Hematopoietic multipotent progenitor cell treated with erythropoietin and hydrocortisone succinate and interleukin-3 and kit ligand, for 4 days (in vitro differentiated cells): ENCODE data around the gene TIPRL.

Source experiments
- DNase-seq: peaks from one replicate; pipeline ENCODE4 v3.0.0-alpha.2; 2015

TIPRL gene

DNA sequence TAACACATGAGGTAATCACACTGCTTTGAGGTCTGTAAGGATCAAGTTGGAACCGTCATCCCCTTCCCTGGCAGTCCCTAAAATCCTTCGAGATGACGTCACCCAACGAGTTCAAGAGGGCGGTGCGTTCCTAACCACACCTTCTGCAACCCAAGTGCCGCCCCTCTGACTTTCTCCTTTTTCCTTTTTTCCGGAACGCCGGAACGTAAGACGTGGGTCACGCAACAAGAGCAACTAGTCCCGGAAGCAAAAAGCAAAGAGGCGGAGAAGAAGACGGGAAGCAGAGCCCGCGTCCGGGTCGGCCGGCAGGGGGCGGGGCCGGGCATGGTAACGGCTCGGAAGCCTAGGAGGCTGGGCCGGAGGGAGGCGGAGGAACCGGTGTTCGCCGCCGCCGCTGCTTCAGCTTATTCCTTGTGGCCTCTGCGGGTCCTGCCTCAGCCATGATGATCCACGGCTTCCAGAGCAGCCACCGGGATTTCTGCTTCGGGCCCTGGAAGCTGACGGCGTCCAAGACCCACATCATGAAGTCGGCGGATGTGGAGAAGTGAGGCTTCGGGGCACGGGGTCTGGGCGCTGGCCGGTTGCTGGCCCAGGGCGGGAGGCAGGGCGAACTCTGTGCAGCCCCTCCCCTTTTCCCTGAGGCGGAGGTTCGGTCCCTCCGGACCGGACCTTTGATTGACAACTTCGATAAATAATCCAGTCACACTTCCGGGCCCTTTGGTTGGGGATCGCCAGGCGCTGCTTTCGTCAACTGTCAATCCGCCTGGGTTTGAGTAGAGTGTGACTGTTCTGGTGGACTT, at the start of gene TIPRL:
TIPRL (plus strand) TSS at position 325 of the 800 bp plus-strand sequence; CDS start at position 441, 116 bp downstream.
- peak; percentile 99 for DNase-seq

- no peak for DNase-seq
These were observed 48.8 kb upstream of the TIPRL start for GRCh38 chr1:168129933-168130332.

GRCh38 chr1:168134132-168134531, 44.6 kb upstream of the TIPRL start:
- DNase-seq, result no peak

DNA sequence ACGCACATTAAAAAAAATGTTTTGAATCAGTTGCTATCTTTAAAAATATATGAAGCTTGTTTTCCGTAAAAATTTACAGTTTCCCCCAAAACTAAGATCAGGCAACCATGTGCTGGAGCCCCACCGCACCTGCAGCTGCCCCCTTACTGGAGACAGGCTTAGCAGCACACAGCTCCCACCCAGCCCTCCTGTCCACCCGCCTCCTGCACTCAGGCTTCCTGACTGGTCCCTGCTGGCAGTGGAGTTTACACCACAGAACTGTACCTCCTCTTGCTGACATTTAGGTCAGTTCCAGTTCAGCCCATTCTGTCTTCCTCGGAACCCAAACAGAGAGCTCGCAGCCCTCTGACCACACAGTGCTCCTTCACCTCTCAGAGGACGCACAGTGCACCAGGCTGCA, 44.1 kb upstream of the TIPRL start:
- no peak for DNase-seq

DNA sequence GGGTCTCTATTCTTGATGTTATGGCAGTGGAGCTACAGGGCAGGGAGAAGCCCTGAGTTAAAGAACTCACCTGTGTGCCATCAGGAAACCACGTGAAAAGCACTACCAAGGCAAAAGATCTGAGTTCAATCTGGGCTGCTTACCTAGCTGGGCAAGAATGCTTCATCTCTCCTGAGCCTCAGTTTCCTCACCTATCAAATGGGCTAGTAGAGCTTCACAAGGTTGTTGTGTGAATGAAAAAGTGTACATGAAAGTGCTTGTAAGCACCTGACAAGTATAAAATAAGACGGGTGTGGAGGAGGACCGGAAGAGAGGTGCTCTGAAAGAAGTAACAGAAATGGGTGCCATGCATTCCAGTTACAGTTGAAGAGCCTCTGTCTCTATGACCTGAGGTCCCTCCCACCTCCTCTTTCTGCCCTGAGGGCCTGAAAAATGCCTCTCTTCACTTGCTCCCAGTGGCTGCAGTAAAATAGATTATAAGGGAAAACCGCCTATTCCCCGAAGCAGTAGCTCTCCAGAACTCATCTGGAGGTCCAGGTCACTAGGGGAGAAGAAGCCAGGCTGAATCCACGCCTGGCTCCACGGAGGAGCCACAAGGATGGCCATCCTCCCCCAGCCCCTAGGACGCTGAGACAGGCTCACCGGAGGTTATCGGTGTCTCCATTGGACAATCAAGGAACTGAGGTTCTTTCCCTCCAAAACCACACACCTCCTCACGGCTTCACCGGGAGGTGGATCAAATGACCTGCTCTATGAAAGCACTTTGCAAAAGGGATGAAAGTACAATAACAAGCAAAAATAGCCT, 43.4 kb upstream of the TIPRL start:
- no peak for DNase-seq

GRCh38 chr1:168135921-168136708, 42.6 kb upstream of the TIPRL start:
- DNase-seq, result peak; percentile 71

DNA sequence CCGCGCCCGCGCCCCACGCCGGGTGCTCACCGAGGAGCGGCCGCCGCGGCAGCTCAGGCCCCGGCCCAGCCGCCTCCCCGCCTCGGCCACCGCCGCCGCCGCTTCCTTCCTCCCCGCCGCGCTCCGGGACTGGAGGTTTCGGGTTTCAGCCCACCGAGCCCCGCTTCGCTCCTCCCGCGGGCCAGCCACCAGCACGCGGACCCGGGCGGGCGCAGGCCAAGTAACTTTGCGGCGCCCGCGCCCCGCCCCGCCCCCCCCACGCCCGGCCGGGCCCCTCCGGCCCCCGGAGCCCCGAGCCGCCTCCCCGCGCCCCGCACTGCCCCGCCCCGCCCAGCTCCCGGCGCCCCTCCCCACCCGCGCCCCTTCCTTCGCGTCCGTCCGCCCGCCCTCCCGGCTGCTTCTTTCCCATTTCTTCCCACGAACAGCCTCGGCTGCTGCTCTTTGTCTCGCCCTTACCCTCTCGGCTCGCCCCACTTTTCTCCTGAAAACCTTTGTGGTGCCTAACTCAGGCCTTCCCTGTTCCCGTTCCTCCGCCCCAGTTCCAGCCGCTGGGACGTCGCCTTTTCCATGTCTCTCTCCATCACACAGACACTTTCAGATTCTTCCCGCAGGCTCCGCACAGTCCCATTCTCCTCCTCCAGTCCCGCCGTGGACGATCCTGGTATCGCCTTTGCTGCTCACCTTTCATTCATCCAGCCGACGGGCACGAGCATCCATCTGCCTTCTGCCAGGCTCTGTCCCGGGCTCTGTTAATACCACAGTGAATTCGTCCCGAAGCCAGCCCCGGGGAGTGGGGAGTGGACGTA, 41.9 kb upstream of the TIPRL start, which contains the start of gene GPR161:
GPR161 (minus strand) TSS at position 222 of the 806 bp plus-strand sequence. CDS start 32,080 bp downstream, outside the sequence.
- peak; percentile 48 for DNase-seq

- DNase-seq, result no peak
These were observed 41.3 kb upstream of the TIPRL start for GRCh38 chr1:168137515-168137821.

GRCh38 chr1:168138134-168138533, 40.6 kb upstream of the TIPRL start:
- no peak for DNase-seq

- DNase-seq, result no peak
These were observed 39.7 kb upstream of the TIPRL start for GRCh38 chr1:168139070-168139469.

- DNase-seq, result peak; percentile 57
These were observed 36.8 kb upstream of the TIPRL start for GRCh38 chr1:168141871-168142385.

DNA sequence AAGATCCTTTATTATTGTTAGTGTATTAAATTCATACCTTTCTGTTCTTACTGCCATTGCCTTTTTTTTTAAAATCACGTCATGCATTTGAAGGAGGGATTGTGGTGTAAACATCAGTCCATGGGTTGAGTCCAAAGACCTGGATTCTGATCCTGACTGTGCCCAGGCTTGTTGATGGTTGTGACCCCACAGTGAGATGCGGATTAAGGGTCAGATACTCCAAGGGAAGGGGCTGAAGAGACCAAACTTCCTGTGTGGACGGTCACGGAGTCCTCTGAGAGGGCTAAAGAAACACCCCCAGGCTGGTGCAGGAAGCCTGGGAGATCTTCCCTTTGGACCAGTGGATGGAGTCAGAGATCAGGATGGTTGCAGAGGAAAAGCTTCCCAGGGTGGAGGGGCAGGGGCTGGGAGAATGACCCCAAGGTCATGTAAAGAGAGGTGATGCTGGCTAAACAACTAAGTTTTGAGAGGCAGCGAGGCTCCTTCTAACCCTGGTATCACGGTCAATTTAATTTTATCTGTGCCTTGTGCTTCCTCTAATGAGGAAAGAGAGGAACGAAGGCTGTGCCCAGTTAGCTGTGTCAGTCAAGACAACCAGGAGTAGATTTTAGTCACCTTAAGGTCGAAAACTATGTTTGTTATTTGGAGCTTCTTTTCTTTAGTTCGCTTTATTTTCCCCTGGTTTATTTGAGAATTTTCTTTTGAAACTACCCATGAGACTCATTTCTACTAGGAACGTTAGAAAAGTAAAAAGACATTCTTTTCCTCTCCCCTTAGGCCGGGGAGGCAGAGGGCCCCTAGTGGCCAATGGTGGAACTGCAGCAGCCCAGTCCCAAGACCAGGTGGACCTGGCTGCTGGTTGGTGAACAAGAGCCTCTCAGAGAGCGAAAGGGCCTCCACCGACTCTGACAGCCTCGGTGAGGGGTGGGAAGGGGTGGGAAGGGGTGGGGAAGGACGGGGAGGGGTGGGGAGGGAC, 33.3 kb upstream of the TIPRL start:
- DNase-seq, result peak; percentile 95

- DNase-seq, result no peak
These were observed 32.6 kb upstream of the TIPRL start for GRCh38 chr1:168146160-168146539.

DNA sequence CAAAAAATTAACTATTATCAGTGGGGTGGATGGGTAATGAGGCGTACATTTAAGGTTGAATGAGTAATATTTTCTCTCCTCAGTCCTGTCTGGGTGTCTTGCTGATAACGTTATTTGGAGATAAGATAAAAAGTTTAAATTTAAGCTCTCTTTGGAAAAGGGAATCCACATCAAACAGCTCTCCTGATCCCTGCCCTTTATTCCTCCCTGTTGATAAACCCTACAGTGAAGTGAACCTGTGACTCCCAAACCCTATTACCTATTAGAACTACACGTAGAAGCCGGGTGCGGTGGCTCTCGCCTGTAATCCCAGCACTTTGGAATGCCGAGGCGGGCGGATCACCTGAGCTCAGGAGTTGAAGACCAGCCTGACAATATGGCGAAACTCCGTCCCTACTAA, 32.1 kb upstream of the TIPRL start:
- no peak for DNase-seq

DNA sequence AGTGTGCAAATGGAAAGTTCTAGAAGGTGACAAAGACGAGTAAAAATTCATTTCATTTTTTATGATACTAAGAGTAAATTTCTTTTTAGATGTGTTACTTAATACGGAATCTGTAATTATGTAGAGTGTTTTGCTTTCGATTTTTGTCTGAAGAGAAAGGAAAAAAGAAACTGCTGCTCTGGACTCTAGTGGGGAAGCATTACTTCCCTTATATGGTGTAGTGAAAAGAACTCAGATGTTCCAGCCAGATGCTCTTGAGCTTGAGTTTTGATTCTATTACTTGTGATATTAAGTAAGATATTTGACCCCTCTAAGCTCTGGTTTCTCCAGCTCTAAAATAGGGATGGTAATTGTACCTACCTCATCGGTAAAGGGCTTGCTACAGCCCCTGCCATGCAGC, 29.8 kb upstream of the TIPRL start:
- peak; percentile 27 for DNase-seq

- DNase-seq, result no peak
These were observed 28.5 kb upstream of the TIPRL start for GRCh38 chr1:168150283-168150682.

GRCh38 chr1:168151935-168152334, 26.8 kb upstream of the TIPRL start:
- no peak for DNase-seq

DNA sequence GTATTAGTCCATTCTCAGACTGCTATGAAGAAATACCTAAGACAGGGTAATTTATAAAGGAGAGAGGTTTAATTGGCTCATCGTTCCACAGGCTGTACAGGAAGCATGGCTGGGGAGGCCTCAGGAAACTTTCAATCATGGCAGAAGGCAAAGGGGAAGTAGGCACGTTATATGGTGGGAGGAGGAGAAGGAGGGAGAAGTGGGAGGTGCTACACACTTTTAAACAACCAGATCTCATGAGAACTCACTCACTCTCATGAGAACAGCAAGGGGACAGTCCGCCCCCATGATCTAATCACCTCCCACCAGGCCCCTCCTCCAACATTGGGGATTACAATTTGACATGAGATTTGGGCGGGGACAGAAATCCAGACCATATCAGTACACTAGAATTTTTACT, 24.1 kb upstream of the TIPRL start:
- DNase-seq, result peak; percentile 45

- DNase-seq, result no peak
These were observed 22.9 kb upstream of the TIPRL start for GRCh38 chr1:168155910-168156309.

- no peak for DNase-seq
These were observed 21.1 kb upstream of the TIPRL start for GRCh38 chr1:168157638-168158037.

DNA sequence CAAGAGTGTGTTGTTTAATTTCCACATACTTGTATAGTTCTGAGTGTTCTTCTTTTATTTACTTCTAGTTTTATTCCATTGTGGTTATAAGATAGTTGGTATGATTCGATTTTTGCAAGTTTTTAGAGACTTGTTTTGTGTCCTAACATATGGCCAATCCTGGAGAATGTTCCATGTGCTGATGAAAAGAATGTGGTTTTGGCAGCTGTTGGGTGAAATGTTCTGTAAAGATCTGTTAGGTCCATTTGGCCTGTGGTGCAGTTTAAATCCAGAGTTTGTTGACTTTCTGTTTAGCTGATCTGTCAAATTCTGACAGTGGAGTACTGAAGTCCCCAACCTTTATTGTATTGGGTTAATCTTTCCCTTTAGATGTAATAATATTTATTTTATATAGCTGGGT, 19.5 kb upstream of the TIPRL start:
- no peak for DNase-seq
